Stimulated activated CD8-positive, alpha-beta memory T cell treated with anti-CD3 and anti-CD28 coated beads, Interleukin-15, amount 100 ng/mL, for 4 hours (primary cell): ENCODE measurements around the gene MPIG6B.
A peak's percentile ranks its signal among the peaks of the same experiment; 100 is the strongest.

Experiments
- DNase-seq, 2 donors: peaks; one replicate each; pipeline ENCODE4 v3.0.0-alpha.2; 2020; ENCODE audit warnings: low read depth in 2 of 2

MPIG6B gene

DNA sequence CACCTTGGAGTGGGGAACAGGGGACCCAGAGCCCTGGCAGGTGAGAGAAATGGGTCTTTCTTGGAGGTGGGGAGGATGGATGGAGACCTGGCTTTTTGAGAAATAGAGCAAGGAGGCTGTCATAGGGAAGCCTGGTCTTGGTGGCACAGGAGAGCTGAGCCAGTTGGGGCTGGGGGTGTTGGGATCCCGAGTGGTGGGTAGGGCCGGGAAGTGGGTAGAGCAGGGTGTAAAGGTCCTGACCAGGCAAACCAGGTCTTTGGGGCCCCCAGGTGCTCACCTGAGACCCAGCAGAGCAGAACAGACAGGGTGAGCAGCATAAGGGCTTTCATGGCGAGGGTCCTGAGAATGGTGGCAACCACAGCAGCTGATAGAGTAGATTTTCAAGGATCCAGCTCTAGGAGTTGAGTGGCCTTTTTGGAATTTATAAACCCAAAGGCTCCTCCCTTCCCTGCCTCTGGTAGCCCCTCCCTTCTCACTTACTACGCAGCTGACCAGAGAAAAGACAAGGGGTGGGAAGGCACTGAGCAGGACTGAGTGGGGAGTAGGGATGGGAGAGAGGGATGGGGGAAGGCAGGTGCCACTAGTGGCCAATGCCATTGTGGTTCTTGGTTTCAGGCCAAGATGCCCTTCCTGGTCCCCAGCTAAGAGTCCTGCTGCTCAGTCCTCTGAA is 1.7 kb upstream of the MPIG6B start, which contains the start of gene LY6G6C:
LY6G6C (minus strand) TSS at position 396 of the 670 bp plus-strand sequence; CDS start at position 329, 67 bp downstream.
- no peak for DNase-seq

DNA sequence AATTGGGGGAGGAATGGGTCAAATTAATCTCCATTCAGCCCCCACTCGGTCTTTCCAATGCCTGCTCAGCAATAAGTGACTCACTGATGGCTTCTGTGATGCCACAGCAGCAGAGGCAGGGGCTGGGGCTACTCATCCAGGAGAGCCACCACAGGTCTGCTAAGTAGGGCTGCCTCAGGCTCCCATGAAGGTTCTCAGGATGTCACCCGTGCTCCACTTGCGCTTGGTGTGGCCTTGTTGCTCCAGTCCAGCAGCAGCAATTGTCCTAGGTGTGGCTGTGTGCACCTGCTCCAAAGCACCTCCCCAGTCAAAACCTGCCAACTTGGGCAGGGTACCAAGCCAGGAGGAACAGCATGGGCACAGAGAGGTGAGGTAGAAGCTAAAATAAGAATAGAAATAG is 1.0 kb upstream of the MPIG6B start:
- DNase-seq, result no peak

- DNase-seq, result no peak
Measured at GRCh38 chr6:31723980-31724691, 963 bp downstream of the MPIG6B start.

GRCh38 chr6:31725502-31726350 is 2.6 kb downstream of the MPIG6B start:
- DNase-seq, result no peak

GRCh38 chr6:31727034-31727716 is 4.0 kb downstream of the MPIG6B start:
- no peak for DNase-seq

GRCh38 chr6:31727717-31728671 is 4.8 kb downstream of the MPIG6B start:
- DNase-seq, result no peak

GRCh38 chr6:31728767-31729514 is 5.8 kb downstream of the MPIG6B start, which contains the start of gene DDAH2:
TSS of gene DDAH2 (minus strand) at chr6:31729299. CDS start at chr6:31729161, 138 bp downstream.
- no peak for DNase-seq

DNA sequence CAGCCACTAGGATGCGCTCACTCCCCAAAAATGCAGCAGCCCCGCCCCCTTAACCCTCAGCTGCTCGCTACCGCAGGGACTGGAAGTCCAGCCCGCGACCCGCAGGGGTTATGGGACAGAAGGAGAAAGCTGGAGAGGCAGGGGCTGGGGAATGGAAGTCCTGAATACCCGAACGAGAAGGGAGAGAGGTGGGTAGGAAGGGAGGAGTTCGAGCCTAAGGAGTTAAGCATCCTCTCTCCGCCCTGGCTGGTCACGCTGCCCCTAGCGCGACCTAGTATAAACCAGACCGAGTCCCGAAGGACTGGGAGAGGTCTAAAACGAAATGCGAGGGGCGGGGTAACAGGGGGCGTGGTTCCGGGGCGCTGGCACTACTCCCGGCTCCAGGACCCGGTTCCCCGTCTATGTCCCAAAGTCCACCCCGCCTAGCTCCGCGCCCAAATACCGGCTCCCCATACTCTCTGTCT is 6.4 kb downstream of the MPIG6B start:
- DNase-seq, result peak; percentile 59 to 68

DNA sequence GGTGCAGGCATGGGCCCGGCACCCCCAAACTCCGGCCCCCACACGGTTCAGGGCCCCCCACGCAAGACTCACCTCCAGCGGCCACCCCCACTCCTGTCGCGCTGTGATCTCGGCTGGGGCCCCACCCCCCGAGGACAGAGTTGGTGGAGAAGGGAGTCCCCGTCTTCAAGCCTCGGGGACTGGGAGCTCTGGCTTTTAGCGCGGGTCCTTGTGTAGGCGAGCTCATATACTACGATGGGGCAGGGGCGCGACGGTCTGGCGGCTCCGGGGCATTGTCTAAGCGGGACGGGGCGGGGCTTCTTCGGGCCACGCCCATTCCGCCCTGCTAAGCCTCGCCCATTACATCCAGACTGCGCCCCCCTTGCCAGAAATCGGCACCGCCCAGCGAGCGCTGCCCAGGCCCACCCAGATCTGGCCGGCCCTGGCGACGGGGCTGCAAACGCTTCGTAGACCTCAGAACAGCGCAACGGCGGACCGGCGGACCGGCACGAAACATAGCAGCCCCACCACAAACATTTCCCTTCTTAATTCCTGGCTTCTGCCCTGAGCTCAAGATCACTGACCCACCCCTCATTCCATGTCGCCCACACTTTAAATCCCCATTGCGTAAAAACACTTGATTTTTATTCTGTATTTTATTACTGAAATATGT is 6.9 kb downstream of the MPIG6B start:
- DNase-seq, result peak; percentile 23 to 46

GRCh38 chr6:31730631-31731086 is 7.5 kb downstream of the MPIG6B start:
- no peak for DNase-seq

- DNase-seq, result no peak
Measured at GRCh38 chr6:31732029-31732428, 8.9 kb downstream of the MPIG6B start.

DNA sequence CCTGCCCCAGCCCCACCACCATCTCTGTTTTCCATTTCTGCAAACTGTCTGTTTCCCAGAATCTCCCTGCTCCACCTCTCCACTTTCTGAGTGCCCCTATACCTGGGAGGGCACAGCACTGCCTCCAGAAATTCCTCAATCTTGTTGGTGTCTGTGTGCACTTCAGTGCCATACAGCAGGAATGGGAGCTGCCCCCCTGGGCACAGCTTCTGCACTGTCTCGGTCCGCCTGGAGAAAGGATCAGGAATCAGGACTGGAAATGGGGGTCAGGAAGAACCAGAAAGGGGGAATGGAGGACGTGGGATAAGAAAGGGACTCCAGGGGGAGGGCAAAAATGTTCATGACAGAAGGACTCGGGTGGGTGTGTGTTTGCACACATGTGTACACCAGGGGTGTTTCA is 10.6 kb downstream of the MPIG6B start:
- no peak for DNase-seq

DNA sequence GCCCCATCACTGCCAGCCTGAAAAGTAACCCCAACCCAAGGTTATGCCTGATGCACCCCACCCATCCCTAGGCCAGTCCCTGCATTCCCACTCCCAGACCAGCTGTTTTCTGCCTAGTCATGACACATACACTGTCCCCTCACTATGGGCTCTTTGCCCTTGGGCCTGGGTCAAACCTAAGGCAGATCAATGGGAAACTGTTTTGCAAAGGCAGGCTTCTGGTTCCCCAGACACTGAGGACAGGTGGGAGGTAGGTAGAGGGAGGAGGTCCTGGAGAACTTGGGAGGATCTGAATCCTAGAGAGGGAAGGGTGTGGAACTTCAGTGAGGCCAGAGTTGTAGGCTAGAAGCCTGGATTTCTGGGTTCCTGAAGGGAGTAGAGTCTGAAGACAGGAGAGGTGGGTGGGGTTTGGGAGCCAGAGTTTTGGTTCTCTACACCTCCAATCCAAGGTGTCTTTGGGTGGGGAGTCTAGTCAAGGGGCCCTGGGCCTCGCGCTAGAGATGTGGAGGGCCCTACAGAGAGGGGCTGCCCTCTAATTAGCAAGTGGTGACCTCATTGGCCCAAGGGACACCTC is 11.2 kb downstream of the MPIG6B start:
- no peak for DNase-seq

- peak; percentile 29 to 43 for DNase-seq
Measured at GRCh38 chr6:31734821-31735406, 11.7 kb downstream of the MPIG6B start.

- DNase-seq, result peak; percentile 54 to 60
Measured at GRCh38 chr6:31736021-31736767, 13.0 kb downstream of the MPIG6B start, which contains the start of gene CLIC1. TSS of gene CLIC1 (minus strand) at chr6:31736530. CDS start at chr6:31736300, 230 bp downstream.

GRCh38 chr6:31736768-31737314 is 13.7 kb downstream of the MPIG6B start:
- no peak for DNase-seq
